ENCODE results near the gene RSPH4A.
A peak's percentile ranks its signal among the peaks of the same experiment; 100 is the strongest.

The RSPH4A gene

DNA sequence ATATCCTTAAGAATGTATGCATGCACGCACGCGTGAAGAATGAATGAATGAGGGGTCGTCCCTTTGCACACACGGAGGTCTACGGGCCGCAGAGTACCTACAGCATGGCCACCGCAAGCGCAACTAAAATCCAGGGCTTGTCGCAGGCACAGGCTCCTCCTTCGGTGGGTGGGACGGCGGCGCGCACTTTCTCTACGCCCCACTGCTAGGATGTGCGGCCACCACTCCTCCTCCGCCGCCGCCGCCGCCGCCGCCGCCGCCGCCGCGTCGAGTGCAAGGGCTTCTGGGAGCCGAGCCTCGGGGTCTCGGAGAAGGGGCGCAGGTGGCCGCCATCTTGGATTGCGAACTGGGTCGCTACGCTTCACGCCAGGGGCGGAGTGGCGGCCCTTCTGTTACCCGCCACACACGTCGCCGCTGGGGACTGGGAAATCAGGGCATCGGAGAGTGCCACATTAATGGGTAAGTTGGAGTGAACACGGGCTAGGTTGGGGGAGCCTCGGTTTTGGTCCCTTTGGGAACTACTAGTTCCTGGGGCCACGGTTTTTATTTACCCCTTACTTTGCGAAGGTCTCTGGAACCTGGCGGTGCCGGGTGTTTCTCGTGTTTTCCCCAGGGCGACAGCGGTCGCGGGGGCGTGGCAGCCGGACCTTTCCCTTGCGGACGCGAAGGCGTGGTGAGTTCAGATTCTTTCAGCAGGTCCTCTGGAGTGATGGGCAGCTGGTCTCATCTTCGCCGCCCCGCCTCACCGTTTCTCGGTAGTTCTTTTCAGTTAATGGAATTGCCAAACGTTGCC lies 64.8 kb downstream of the RSPH4A start, which contains the start of gene KPNA5 (continued):
- no peak for TF ChIP-seq ZNF660 (tag by site-specific recombination; IDR thresholded peaks at IDR 0.05)
- TF ChIP-seq, protein P1, sequence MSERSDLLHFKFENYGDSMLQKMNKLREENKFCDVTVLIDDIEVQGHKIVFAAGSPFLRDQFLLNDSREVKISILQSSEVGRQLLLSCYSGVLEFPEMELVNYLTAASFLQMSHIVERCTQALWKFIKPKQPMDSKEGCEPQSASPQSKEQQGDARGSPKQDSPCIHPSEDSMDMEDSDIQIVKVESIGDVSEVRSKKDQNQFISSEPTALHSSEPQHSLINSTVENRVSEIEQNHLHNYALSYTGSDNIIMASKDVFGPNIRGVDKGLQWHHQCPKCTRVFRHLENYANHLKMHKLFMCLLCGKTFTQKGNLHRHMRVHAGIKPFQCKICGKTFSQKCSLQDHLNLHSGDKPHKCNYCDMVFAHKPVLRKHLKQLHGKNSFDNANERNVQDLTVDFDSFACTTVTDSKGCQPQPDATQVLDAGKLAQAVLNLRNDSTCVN (tag by site-specific recombination; optimal IDR thresholded peaks at IDR 0.05) = peak; percentile 85

DNA sequence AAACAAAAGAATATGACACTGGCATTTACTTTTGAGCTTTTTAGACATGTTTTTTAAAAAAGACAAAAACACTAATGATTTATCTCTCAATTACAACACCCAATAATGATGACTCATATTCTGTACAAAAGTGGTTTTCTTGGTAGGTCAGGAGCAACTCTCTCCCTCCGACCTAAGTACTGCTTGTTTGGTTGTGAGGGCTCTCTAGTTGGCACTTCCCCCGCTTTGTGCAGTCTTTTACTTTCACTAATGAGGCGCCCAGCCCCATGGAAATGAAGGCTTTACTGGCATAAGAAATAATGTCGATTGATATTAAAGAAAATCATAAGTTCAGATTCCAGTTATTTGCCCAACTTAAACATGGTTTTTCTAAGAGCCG lies 66.0 kb downstream of the RSPH4A start:
- ChIA-PET POLR2A (interaction anchor here (1.1 to 2.9 kb wide), 2 partner anchors 14 to 111 kb away, joined by 3 to 15 read pairs; partner anchors contain the start of gene ZUP1), CTCF (interaction anchor here (0.6 to 0.8 kb wide), 3 partner anchors 13 to 489 kb away, joined by 3 to 4 read pairs (median 3); no protein-coding TSS in a partner anchor)
- peak overlapping the region; percentile 82 for H3K4me3 ChIP-seq (ENCODE audit: low read depth, low read length)
- H3K9me3 ChIP-seq (ENCODE audit: control insufficient read depth, insufficient read depth, low read depth, low read length) = no peaks in the 10 kb centered on the region
- H3K36me3 ChIP-seq (ENCODE audit: control insufficient read depth in 2 of 2, insufficient read depth in 1 of 2, low read length in 2 of 2) = peaks cover 0 to 15% of the 10 kb centered on the region in 2 experiments; a peak in 2 of 3 replicates
- peaks cover 9% of the 10 kb centered on the region for H3K4me1 ChIP-seq (ENCODE audit: control insufficient read depth, insufficient read depth, low read length)
- H3K27ac ChIP-seq (ENCODE audit: extremely low read depth, low read depth, low read length) = peak overlapping the region; percentile 46; the same call in 1 of the 2 replicates
- no peak for TF ChIP-seq ZNF677 (tag by site-specific recombination; IDR thresholded peaks at IDR 0.05)
- no peak for TF ChIP-seq ZNF626 (tag by site-specific recombination; IDR thresholded peaks at IDR 0.05)
- TF ChIP-seq, protein P2, sequence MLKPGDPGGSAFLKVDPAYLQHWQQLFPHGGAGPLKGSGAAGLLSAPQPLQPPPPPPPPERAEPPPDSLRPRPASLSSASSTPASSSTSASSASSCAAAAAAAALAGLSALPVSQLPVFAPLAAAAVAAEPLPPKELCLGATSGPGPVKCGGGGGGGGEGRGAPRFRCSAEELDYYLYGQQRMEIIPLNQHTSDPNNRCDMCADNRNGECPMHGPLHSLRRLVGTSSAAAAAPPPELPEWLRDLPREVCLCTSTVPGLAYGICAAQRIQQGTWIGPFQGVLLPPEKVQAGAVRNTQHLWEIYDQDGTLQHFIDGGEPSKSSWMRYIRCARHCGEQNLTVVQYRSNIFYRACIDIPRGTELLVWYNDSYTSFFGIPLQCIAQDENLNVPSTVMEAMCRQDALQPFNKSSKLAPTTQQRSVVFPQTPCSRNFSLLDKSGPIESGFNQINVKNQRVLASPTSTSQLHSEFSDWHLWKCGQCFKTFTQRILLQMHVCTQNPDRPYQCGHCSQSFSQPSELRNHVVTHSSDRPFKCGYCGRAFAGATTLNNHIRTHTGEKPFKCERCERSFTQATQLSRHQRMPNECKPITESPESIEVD (tag by site-specific recombination; IDR thresholded peaks at IDR 0.05) = peak; percentile 87
- 0 out of 2 replicates have a peak, but pooled peaks have one; percentile 0 for TF ChIP-seq ZNF391 (tag by site-specific recombination; IDR thresholded peaks at IDR 0.05; ENCODE audit: borderline replicate concordance, low read depth)
- TF ChIP-seq ZNF266 (tag by site-specific recombination; IDR thresholded peaks at IDR 0.05; ENCODE audit: low read depth) = no peak
- no peak for TF ChIP-seq IKZF3 (tag by site-specific recombination; IDR thresholded peaks at IDR 0.05)
- TF ChIP-seq ZNF133 (tag by site-specific recombination; IDR thresholded peaks at IDR 0.05) = no peak
- no peak for TF ChIP-seq ZNF621 (tag by site-specific recombination; IDR thresholded peaks at IDR 0.05)
- TF ChIP-seq, protein P3, sequence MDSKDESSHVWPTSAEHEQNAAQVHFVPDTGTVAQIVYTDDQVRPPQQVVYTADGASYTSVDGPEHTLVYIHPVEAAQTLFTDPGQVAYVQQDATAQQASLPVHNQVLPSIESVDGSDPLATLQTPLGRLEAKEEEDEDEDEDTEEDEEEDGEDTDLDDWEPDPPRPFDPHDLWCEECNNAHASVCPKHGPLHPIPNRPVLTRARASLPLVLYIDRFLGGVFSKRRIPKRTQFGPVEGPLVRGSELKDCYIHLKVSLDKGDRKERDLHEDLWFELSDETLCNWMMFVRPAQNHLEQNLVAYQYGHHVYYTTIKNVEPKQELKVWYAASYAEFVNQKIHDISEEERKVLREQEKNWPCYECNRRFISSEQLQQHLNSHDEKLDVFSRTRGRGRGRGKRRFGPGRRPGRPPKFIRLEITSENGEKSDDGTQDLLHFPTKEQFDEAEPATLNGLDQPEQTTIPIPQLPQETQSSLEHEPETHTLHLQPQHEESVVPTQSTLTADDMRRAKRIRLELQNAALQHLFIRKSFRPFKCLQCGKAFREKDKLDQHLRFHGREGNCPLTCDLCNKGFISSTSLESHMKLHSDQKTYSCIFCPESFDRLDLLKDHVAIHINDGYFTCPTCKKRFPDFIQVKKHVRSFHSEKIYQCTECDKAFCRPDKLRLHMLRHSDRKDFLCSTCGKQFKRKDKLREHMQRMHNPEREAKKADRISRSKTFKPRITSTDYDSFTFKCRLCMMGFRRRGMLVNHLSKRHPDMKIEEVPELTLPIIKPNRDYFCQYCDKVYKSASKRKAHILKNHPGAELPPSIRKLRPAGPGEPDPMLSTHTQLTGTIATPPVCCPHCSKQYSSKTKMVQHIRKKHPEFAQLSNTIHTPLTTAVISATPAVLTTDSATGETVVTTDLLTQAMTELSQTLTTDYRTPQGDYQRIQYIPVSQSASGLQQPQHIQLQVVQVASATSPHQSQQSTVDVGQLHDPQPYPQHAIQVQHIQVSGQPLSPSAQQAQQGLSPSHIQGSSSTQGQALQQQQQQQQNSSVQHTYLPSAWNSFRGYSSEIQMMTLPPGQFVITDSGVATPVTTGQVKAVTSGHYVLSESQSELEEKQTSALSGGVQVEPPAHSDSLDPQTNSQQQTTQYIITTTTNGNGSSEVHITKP (tag by site-specific recombination; IDR thresholded peaks at IDR 0.05) = peak; percentile 12; the same call in 1 of the 2 replicates
- TF ChIP-seq GLI4 (tag by site-specific recombination; IDR thresholded peaks at IDR 0.05) = no peak
- TF ChIP-seq, protein P4, sequence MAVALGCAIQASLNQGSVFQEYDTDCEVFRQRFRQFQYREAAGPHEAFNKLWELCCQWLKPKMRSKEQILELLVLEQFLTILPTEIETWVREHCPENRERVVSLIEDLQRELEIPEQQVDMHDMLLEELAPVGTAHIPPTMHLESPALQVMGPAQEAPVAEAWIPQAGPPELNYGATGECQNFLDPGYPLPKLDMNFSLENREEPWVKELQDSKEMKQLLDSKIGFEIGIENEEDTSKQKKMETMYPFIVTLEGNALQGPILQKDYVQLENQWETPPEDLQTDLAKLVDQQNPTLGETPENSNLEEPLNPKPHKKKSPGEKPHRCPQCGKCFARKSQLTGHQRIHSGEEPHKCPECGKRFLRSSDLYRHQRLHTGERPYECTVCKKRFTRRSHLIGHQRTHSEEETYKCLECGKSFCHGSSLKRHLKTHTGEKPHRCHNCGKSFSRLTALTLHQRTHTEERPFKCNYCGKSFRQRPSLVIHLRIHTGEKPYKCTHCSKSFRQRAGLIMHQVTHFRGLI (tag by site-specific recombination; IDR thresholded peaks at IDR 0.05) = peak; percentile 96
- no peak for TF ChIP-seq OVOL3 (tag by site-specific recombination; IDR thresholded peaks at IDR 0.05)
- TF ChIP-seq ZNF510 (tag by site-specific recombination; IDR thresholded peaks at IDR 0.05; ENCODE audit: insufficient replicate concordance) = peak; percentile 3
- TF ChIP-seq ZNF335 (tag by site-specific recombination; conservative IDR thresholded peaks at IDR 0.05) = 0 out of 2 replicates have a peak, but pooled peaks have one; percentile 8
- TF ChIP-seq, protein P5, sequence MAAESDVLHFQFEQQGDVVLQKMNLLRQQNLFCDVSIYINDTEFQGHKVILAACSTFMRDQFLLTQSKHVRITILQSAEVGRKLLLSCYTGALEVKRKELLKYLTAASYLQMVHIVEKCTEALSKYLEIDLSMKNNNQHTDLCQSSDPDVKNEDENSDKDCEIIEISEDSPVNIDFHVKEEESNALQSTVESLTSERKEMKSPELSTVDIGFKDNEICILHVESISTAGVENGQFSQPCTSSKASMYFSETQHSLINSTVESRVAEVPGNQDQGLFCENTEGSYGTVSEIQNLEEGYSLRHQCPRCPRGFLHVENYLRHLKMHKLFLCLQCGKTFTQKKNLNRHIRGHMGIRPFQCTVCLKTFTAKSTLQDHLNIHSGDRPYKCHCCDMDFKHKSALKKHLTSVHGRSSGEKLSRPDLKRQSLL (tag by site-specific recombination; IDR thresholded peaks at IDR 0.05) = no peak
- TF ChIP-seq PRDM1 (tag by site-specific recombination; IDR thresholded peaks at IDR 0.05) = peak; percentile 89
- TF ChIP-seq, protein P6, sequence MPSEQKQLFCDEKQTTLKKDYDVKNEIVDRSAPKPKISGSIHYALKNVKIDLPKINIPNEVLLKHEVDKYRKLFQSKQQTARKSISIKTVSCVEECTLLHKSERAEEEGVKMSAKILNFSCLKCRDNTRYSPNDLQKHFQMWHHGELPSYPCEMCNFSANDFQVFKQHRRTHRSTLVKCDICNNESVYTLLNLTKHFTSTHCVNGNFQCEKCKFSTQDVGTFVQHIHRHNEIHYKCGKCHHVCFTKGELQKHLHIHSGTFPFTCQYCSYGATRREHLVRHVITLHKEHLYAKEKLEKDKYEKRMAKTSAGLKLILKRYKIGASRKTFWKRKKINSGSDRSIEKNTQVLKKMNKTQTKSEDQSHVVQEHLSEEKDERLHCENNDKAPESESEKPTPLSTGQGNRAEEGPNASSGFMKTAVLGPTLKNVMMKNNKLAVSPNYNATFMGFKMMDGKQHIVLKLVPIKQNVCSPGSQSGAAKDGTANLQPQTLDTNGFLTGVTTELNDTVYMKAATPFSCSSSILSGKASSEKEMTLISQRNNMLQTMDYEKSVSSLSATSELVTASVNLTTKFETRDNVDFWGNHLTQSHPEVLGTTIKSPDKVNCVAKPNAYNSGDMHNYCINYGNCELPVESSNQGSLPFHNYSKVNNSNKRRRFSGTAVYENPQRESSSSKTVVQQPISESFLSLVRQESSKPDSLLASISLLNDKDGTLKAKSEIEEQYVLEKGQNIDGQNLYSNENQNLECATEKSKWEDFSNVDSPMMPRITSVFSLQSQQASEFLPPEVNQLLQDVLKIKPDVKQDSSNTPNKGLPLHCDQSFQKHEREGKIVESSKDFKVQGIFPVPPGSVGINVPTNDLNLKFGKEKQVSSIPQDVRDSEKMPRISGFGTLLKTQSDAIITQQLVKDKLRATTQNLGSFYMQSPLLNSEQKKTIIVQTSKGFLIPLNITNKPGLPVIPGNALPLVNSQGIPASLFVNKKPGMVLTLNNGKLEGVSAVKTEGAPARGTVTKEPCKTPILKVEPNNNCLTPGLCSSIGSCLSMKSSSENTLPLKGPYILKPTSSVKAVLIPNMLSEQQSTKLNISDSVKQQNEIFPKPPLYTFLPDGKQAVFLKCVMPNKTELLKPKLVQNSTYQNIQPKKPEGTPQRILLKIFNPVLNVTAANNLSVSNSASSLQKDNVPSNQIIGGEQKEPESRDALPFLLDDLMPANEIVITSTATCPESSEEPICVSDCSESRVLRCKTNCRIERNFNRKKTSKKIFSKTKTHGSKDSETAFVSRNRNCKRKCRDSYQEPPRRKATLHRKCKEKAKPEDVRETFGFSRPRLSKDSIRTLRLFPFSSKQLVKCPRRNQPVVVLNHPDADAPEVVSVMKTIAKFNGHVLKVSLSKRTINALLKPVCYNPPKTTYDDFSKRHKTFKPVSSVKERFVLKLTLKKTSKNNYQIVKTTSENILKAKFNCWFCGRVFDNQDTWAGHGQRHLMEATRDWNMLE (tag by site-specific recombination; conservative IDR thresholded peaks at IDR 0.05; ENCODE audit: low read depth) = peak; percentile 43; the same call in 1 of the 2 replicates
- no peak for TF ChIP-seq ZNF184 (tag by site-specific recombination; IDR thresholded peaks at IDR 0.05)
